NOMO-1 treated with DMSO at 0.1 percent for 48 hours (cell line): ENCODE data around the gene OR4F16.
"Not testable (repeated sequence)": the region's sequence is repeated elsewhere in the genome, so short reads cannot be mapped to it uniquely, and the experiment has no call there.

Experiments used
- DNase-seq: peaks from one replicate; lab custom pipeline; 2025; ENCODE audit not compliant: unreplicated experiment; lab: John Stamatoyannopoulos, UW

The OR4F16 gene

GRCh38 chr1:686554-686953 is at the start of gene OR4F16:
Gene OR4F16 (minus strand): TSS chr1:686654. CDS start chr1:686654, 0 bp downstream.
- DNase-seq, result not testable (repeated sequence)

GRCh38 chr1:733649-734048 is 47.2 kb upstream of the OR4F16 start:
- DNase-seq, result not testable (repeated sequence)

- not testable (repeated sequence) for DNase-seq
Observed at GRCh38 chr1:727040-727439, 40.6 kb upstream of the OR4F16 start.
